CD4-positive, alpha-beta T cell treated with Interleukin-4 for 1 hour (primary cell): ENCODE measurements around the gene SLC22A23.
A peak's percentile ranks its signal among the peaks of the same experiment; 100 is the strongest.

Experiments used
- DNase-seq, 2 donors: peaks; one replicate each; pipeline ENCODE4 v3.0.0-alpha.2; 2020 to 2022

Gene SLC22A23, protein sequence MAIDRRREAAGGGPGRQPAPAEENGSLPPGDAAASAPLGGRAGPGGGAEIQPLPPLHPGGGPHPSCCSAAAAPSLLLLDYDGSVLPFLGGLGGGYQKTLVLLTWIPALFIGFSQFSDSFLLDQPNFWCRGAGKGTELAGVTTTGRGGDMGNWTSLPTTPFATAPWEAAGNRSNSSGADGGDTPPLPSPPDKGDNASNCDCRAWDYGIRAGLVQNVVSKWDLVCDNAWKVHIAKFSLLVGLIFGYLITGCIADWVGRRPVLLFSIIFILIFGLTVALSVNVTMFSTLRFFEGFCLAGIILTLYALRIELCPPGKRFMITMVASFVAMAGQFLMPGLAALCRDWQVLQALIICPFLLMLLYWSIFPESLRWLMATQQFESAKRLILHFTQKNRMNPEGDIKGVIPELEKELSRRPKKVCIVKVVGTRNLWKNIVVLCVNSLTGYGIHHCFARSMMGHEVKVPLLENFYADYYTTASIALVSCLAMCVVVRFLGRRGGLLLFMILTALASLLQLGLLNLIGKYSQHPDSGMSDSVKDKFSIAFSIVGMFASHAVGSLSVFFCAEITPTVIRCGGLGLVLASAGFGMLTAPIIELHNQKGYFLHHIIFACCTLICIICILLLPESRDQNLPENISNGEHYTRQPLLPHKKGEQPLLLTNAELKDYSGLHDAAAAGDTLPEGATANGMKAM

DNA sequence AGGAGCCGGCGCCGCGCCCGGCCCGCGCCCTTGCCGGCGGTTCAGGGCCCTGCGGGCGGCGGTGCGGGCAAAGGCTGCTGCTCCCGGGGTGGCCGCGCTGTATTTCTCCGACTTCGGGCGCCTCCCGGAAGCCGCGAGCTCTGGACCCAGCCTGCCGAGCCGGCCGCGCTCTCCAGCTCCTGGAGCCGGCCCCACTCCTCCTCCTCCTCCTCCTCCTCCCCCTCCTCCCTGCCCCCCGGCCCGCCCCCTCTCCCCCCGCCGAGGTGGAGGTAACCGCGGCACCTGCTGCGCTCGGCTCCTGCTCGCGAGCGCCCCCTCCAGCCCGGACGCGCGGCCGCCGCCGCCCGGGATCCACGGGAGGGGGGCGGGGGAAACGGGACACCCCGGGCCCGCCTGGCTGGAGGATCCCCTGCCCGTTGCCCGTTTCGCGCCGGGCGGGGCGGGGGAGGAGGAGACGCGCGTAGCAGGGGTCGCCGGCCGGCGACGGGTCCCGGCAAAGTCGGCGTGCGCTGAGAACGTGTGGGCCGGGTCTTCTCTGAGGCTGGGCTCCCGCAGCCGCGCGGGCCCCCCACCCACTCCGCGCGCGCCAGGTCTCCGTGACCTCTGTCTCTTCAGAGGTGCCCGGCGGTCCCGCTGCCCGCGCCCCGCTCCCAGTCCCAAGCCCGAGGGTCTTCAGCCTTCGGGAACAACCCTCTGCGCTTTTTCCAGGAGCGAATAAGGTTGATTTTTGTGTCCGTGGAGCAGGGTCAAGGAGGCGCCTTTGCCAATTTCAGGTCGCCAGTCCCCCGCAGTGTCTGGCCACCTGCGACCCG, at the start of gene SLC22A23:
SLC22A23 (minus strand) TSS at position 153 of the 812 bp plus-strand sequence. CDS start 491 bp downstream, outside the sequence.
- peak; percentile 69 to 76 for DNase-seq

DNA sequence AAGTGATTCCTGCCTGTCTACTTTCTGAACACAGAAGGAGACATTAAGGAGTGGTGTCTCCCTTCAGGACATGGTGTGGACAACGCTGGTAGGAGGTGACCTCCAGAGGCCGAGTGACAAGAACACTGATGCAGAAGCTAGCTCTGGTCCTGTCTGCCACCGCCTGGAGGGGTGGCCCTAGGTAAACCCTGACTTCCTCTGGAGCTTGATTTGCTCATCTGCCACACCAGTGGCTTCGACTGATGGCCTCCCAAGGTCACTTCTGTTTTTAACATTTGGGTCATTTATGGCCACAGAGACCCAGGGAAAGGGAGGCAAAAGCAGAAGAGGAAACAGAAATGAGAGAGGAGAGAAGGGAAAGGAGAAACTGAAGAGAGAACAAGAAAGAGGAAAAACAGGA, 49.4 kb upstream of the SLC22A23 start:
- DNase-seq: no peak

- no peak for DNase-seq
Observed at GRCh38 chr6:3504938-3505805, 48.3 kb upstream of the SLC22A23 start.

- DNase-seq: no peak
Observed at GRCh38 chr6:3504354-3504753, 47.5 kb upstream of the SLC22A23 start.

GRCh38 chr6:3501826-3502500, 45.1 kb upstream of the SLC22A23 start:
- DNase-seq: no peak

DNA sequence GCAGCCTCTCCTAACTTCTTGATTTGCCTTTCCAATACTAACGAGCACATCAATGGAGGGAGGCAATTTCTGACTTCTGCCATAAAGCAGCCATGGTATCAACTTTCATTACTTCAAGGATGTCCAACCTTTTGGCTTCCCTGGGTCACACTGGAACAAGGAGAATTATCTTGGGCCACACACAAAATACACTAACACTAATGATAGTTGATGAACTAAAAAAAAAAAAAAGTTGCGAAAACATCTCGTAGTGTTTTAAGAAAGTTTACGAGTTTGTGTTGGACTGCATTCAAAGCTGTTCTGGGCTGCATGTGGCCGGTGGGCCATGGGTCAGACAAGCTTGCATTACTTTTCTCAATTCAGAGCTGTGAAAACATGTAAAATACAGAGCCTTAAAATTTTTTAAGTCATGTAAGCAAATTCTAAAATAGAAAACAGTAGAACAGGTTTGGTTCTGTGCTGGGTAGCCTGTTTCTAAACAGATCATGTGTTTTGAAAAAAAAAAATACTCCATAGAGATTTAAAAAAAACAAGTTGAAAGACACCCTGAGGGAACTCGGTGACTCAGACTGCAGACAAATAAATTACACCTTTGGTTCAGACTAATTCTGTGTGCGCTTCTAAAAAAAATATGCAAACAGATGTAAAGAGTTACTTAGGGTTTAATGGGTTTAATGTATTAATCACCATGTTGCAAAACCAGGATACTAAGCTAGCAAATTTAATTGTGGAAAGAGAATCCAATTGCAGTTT, 43.6 kb upstream of the SLC22A23 start:
- DNase-seq: no peak

- DNase-seq: no peak
Observed at GRCh38 chr6:3499603-3500002, 42.8 kb upstream of the SLC22A23 start.

DNA sequence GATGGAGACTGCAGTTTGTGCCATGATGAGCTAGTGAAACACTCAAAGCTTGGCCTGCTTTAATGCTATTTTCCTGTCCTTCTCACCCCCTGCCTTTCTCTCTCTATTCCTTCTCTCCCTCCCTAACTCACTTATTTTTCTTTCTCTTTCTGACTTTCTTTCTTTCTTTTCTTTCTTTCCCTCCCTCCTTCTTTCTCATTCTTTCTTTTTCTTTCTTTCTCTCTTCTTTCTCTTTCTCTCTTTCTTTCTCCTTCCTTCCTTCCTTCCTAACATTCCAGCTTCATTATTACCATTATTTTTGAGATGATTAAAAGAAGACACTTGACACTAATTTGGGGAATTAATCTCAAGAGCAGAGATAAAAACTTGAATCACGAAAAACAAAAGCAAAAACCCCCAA, 39.5 kb upstream of the SLC22A23 start:
- DNase-seq: no peak

GRCh38 chr6:3494391-3495100, 37.7 kb upstream of the SLC22A23 start:
- no peak for DNase-seq

DNA sequence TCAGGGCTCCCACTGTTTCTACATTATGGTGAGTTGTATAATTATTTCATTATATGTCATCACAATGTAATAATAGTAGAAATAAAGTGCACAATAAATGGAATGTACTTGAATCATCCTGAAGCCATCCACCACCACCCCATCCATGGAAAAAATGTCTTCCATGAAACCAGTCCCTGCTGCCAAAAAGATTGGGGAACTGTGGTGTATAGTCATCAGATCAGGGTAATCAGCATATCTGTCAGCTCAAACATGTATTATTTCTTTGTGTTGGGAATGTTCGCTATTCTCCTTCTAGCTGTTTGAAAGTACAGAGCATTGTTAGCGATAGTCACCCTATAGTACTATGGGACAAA, 33.8 kb upstream of the SLC22A23 start:
- DNase-seq: no peak

DNA sequence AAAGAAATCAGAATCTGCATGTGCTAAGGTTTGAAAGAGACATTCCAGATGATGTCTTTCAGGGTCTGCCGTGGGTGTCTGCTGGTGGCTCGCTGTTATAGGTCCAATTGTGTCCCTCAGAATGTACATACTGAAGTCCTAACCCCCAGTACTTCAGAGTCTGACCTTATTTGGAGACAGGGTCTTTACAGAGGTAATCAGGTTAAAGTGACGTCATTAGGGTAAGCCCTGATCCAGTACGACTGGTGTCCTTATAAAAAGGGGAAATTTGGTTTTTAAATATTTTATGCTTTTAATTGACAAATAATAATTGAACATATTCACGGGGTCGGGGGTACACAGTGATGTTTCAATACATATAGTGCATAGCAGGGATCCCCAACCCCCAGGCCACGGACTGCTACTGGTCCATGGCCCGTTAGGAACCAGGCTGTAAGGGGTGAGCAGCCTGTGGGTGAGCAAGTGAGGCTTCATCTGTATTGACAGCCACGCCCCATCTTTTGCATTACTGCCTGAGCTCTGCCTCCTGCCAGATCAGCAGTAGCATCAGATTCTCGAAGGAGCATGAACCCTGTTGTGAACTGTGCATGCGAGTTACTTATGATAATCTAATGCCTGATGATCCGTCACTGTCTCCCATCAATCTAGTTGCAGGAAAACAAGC, 33.2 kb upstream of the SLC22A23 start:
- DNase-seq: no peak

GRCh38 chr6:3489027-3489757, 32.3 kb upstream of the SLC22A23 start:
- DNase-seq: no peak

- no peak for DNase-seq
Observed at GRCh38 chr6:3484946-3485345, 28.1 kb upstream of the SLC22A23 start.

DNA sequence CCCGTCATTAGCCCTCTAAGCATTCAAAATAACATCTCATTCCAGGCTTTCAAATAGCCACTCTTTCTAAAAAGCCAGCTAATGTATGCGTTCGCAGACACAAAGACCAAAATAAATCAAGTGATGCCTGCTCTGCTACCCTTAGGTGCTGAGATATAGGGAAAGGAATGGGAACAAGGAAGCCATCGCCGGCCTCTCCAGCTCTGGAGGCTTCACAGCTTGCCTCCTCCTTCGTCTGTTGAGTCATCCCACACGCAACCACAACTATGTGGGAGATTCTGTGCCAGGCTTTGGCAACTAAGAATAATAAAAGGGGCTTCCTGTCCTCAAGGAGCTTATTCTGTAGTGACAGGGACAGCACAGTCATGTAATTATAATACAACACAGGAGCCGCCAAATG, 27.3 kb upstream of the SLC22A23 start:
- no peak for DNase-seq

DNA sequence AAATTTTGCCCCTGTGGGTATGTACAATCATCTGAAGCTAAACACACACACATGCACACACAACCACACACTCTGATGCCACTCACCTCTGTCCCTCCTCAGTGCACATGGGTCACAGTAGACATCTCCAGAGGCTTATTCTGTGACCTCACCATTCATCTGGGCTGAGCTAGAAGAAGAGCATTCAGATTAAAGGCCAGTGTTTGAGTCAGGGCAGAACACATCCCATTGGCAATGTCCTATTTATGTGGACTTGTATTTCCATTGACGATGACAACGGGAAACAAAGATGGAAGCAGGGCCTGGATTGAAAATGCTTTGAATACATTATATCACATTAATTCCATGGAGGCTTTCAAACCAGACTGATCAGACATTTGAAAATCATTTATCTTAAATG, 26.8 kb upstream of the SLC22A23 start:
- no peak for DNase-seq

- no peak for DNase-seq
Observed at GRCh38 chr6:3482869-3483268, 26.0 kb upstream of the SLC22A23 start.

GRCh38 chr6:3481640-3482039, 24.8 kb upstream of the SLC22A23 start:
- DNase-seq: no peak

GRCh38 chr6:3480009-3480408, 23.2 kb upstream of the SLC22A23 start:
- DNase-seq: no peak

DNA sequence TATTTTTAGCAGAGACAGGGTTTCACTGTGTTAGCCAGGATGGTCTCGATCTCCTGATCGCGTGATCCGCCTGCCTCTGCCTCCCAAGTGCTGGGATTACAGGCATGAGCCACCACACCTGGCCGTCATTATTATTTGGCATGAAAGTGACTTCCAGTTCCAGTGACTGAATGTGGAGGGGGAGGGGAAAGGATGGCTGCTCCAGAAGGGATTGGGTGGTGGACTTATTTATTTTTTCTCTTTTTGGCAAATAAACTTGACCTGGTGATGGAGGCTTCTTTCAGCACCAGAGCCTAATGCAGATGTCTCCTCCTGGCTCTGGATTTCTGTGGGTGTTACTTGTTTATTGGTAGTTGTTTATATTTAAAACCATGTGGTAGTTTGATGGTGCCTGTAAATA, 16.9 kb upstream of the SLC22A23 start:
- DNase-seq: no peak
